ENCODE measurements around the gene ANO1.
A peak's percentile ranks its signal among the peaks of the same experiment; 100 is the strongest.

The ANO1 gene

DNA sequence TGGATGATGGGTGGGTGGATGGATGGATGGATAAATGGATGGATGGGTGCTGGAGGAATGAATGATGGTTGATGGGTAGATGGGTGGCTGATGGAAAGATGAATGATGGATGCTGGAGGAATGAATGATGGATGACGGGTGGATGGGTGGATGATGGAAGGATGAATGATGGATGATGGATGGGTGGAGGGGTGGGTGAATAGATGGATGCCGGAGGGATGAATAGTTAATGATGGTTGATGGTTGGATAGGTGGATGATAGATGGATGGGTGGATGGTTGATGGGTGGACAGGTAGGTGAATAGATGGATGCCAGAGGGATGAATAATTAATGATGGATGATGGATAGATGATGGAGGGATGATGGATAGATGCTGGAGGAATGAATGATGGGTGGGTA is 41.4 kb downstream of the ANO1 start:
- DNase-seq = no peak

DNA sequence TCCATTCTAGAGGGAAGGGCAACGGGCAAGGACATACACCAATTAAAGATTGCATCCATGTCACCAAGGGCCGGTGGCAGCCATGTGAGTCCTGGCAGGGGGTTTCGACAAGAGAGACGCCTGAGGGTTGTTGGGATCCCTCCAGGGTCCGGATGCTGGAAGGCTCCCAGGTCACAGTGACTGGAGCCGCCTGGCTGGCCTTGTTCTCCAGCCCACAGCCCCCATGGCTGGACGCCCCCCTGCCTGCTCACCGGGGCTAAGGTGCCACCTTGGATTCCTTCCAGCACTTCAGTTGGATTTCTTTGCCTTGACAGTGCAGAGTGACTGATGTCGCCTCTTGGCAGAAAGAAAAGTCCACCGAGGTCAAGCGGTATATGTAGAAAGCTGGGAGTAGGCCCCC is 42.6 kb downstream of the ANO1 start:
- DNase-seq = no peak

- no peak for DNase-seq
These were observed 44.5 kb downstream of the ANO1 start for GRCh38 chr11:70122490-70123198.

DNA sequence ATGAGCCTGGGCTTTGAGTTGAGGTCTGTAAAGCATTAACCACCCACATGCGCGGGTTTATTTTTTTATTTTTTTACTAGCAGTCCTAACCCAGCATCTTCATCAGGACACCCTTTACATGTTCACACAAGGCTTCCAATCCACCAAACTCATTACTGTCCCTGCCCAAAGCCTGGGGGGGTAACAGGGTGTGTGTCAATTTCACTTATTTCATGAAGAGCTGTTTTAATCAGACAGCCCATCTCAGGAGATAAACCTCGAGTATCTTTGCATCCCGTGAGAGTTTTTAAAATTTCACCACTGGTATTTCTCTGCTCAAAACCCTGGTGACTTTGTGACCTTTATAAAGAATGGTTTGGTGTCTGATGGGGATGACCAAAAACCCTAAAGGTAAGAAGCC is 45.6 kb downstream of the ANO1 start:
- DNase-seq = no peak

GRCh38 chr11:70124321-70125000 is 46.3 kb downstream of the ANO1 start:
- DNase-seq = no peak

- DNase-seq = no peak
These were observed 48.4 kb downstream of the ANO1 start for GRCh38 chr11:70126494-70126893.

GRCh38 chr11:70127653-70128434 is 49.7 kb downstream of the ANO1 start:
- no peak for DNase-seq

- DNase-seq = no peak
These were observed 50.4 kb downstream of the ANO1 start for GRCh38 chr11:70128435-70128906.

DNA sequence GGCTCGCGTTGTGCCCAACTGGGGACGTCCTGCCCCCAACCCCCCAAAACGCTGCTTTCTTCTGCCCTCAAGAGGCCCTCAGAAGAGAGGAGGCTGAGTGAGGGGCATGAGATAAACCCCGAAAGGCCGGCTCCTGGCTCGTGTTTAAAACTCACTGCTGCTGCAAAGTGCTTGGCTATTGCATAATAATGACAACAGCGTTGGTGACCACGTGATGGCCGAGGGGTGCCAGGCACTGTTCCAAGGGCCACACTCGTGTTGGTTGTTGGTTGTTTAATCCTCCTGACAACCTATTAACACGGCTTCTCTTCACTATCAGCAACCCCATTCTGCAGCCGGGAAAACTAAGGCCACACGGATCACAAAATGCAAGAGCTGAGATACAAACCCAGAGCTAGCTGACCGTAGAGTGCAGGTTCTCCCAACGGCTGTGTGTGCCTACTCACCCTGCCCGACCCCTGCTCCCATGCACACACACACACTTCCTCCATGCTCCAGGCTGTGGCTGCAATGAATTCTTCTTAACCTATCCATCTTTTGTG is 51.0 kb downstream of the ANO1 start:
- no peak for DNase-seq

- DNase-seq = no peak
These were observed 52.5 kb downstream of the ANO1 start for GRCh38 chr11:70130636-70131035.

DNA sequence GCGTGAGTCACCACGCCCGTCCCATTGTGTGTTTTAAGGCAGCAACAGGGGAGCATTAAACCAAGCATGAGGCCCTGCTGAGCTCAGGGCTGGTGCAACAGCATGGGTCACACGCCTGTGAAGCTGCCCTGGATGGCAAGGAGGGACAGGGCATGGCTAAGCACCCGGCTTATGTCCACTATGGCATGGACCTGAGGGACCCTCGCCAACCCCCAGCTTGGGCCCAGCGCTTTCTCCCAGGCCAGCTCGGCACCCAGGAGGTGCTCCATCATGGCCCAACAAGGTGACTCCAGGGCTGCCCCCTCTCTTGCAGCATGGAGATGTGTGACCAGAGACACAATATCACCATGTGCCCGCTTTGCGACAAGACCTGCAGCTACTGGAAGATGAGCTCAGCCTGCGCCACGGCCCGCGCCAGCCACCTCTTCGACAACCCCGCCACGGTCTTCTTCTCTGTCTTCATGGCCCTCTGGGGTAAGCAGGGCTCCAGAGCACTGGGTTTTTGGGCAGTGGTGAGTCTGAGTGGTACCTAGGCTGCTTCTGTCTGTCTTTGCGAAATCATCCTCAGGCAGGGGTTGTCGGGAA is 53.6 kb downstream of the ANO1 start:
- DNase-seq = no peak

DNA sequence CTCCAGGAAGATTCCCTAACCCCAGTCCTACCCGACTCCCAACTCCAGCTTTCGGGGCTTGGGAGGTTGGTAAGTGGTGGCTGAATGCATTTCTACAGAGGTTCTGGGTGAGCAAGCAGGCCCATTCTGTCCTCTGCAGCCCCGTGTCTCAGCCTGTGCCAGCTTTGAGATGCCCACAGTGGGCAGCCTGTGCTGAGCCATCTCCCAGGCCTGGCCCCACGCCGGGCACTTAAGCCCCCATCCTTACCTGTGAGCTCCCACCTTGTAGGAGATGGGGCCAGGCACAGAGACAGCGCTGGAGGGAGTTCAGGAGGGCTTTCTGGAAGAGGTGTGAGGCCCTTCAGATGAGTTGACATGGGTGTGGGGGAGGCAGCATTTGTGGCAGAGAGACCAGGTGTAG is 54.5 kb downstream of the ANO1 start:
- no peak for DNase-seq

DNA sequence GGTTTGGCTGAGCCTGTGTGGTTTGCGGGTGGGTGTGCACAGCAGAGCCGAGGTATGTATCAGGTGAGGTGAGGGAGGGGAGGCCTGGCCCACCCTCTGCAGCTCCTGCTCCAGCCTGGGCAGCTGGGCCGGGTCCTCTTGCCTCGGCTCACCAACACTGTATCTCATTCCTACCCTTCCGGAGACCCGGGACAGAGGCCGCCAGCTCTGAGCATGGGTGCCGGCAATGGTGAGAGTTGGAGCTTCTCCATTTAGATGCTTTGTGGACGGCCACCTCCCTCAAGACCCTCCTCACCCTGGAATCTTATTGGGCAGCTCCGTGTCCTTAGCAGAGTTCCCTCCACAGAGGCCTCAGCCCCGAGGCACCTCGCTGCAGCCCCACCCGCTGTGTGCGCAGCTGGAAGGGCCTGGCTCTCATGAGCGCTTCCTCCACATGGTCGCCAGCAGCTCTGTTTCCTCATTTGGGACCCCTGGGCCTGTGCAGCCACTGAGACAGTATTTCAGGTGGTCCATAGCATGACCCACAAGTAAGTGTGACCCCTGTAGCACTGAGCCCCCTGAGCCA is 55.7 kb downstream of the ANO1 start:
- DNase-seq = no peak

GRCh38 chr11:70134490-70134889 is 56.4 kb downstream of the ANO1 start:
- no peak for DNase-seq

GRCh38 chr11:70135142-70135541 is 57.0 kb downstream of the ANO1 start:
- no peak for DNase-seq

GRCh38 chr11:70135625-70136059 is 57.5 kb downstream of the ANO1 start:
- DNase-seq = no peak

DNA sequence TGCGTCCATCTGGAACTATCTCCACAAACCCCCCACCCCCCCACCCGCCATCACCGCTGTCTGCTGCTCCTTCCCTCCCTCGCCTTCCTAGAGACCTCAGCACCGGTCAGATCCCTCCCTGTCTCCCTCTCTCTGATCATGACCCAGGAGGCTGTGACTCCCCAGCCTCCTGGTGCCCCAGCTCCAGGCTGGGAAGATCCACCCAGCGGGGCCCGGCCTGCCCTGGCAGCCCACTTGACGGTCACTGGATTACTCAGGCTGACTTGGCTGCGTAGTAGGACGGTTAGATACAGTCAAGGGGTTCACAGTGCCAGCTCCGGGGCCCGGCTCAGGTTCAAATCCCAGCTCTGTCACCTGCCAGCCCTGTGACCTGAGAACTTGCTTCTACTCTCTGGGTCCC is 59.3 kb downstream of the ANO1 start:
- no peak for DNase-seq

DNA sequence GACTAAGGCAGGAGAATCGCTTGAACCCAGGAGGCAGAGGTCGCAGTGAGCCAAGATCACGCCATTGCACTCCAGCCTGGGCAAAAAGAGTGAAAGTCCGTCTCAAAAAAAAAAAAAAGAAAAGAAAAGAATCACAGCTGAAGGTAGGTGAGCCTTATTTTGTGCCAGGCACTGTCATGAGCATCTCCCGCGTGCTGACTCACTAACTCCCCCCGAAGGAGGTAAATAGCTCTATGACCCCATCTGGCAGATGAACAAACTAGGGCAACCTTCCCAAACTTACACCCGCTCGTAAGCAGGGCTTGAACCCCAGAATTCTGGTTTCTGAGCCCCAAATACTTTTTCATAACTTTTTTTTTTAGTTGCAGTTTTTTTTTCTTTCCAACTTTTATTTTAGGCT is 60.3 kb downstream of the ANO1 start:
- DNase-seq = no peak

- DNase-seq = no peak
These were observed 61.8 kb downstream of the ANO1 start for GRCh38 chr11:70139785-70140410.

DNA sequence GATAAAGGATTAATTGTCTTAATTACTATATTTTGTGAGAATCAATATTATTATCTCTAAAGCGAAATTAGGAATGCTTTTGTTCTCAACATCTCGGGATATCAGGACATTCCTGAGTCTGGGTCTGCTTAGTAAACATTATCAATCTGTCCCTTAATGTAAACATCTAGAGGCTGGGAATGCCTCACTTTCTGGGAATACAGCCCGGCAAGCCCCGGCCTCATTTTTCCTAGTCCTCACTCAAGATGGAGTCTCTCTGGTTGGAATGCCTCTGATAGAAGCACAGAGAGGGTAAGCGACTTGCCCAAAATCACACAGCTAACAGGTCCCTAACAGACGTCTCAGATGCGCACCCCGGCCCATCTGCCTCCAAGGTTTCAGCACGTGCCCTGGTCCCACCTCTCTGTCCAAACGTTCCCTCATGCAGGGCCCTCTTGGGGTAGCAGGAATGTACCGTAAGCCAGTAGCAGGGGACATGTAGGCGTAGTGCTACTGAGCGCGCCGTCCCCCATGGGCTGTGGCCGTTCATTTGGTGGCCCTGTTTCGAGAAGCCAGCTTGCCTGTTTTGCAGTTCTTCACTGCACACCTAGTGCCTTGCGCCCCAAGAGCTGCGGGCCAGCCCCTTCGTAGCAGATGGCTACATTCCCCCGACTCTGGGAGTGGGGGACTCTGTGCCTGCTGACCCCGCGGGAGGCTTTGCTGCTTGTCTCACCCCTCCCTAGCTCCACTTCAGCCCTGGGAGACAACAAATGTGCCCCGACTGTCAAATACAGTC is 62.8 kb downstream of the ANO1 start:
- DNase-seq = no peak

DNA sequence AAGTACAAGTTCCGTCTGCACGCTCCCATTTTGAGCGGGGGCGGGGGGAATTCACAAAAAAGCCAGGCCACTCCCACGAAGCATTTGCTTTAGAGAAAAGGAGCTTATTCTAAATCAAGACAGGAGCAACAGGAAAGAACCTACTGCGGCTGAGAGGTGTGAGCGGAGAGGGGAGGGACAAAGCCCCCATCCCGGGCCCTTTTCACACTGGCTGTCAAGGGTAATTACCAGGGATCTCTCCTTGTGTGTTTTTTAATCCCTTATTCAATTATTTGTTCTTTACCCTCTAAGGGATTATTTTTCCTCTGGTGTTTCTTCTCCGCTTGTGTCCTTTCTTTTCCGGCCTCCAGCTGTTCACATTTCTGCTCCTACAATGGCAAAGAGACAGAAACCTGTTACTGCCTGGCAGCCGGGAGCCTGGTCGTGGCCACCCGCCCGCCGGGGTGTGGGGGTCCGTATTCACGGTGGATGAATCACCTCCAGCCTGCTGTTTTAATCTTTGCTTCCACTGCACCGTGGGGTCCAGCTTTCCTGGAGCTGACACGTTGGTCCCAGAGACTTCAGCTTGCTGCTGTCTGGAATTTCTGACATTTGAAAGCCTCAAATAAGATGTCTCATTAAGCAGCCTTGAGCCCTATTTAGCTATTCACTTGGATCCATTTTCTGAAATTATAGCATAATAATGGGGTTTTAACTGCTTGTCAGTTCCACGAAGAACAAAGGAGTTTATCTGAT is 63.5 kb downstream of the ANO1 start:
- peak; percentile 1 for DNase-seq
